AG10803 (cell line): Measurements from ENCODE around the gene ZNF219.

Experiments used
- DNase-seq: peaks from one replicate; pipeline ENCODE4 v3.0.0; 2010; ENCODE audit warnings: low read depth
- H3K4me3 ChIP-seq: 2 replicates; pipeline ENCODE4 v1.5.1; 2011; ENCODE audit warnings: mild to moderate bottlenecking, low read length, control low read depth
- TF ChIP-seq, protein P1 (sequence below): conservative IDR thresholded peaks from 2 replicates; pipeline ENCODE4 v1.5.1; 2011; ENCODE audit warnings: mild to moderate bottlenecking, low read length, control low read depth, inconsistent platforms

ZNF219 gene

DNA sequence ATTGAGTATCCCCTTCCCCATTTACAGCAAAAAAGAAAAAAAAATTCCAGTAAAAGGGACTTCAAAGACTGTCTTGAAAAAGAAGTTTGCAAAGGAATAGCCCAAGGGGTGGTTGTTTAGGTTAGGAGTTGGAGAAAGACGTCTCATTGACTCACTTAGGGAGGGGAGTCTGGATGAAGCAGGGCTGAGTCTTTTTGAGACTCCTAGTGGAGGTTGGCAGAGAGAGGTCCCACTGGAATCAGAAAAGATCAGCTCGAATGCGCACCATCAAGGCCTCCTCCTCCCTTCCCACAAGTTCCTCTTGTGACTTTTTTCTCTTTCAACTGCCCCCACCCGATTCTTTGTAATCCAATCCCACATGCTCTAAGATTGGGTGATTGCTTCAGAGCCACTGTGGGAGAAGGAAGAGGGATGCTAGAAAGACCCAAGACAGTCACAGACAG is 26.4 kb downstream of the ZNF219 start:
- peak overlapping the region; percentile 72 for H3K4me3 ChIP-seq
- TF ChIP-seq, protein P1, sequence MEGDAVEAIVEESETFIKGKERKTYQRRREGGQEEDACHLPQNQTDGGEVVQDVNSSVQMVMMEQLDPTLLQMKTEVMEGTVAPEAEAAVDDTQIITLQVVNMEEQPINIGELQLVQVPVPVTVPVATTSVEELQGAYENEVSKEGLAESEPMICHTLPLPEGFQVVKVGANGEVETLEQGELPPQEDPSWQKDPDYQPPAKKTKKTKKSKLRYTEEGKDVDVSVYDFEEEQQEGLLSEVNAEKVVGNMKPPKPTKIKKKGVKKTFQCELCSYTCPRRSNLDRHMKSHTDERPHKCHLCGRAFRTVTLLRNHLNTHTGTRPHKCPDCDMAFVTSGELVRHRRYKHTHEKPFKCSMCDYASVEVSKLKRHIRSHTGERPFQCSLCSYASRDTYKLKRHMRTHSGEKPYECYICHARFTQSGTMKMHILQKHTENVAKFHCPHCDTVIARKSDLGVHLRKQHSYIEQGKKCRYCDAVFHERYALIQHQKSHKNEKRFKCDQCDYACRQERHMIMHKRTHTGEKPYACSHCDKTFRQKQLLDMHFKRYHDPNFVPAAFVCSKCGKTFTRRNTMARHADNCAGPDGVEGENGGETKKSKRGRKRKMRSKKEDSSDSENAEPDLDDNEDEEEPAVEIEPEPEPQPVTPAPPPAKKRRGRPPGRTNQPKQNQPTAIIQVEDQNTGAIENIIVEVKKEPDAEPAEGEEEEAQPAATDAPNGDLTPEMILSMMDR = peak; percentile 47
- DNase-seq = peak; percentile 86

- peak; percentile 96 for DNase-seq
- TF ChIP-seq, protein P1 = no peak; the same call in 1 of the 2 replicates
- peak overlapping the region; percentile 72 for H3K4me3 ChIP-seq
Observed at GRCh38 chr14:21071225-21072030, 27.0 kb downstream of the ZNF219 start.

DNA sequence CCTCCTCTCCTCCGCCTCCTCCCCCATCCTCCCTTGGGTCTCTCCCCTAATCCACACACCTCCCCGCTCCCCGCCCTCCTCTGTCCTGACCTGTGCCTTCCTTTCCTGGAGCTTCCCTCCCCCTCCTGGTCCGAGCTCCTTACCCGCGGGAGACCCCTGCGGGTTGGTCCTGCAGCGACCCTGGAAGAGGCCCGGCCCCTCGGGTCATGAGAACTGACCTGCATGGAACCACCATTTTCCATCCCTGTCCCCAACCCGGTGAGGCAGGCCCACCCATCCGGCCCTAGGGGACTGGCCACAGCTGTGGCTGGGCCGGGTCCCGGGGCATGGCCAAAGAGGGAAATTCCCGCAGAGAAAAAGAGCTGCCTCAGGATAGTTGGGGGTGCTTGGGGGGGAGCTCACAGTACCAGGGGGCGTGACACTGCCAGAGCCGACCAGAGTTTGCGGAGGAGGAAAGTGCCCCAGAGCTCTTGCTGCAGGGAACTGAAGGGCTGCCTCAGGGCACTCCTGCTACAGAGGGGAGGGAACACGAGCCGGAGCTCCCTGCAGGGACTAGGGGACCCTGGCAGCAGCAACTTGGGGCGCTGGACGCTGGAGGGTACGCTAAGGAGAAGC is 27.7 kb downstream of the ZNF219 start:
- peak overlapping the region; percentile 72 for H3K4me3 ChIP-seq
- DNase-seq = peak; percentile 40
- TF ChIP-seq, protein P1 = no peak

- TF ChIP-seq, protein P1 = no peak
- peak within 1 kb of the TSS; percentile 72 for H3K4me3 ChIP-seq
- peak; percentile 56 for DNase-seq
Observed at GRCh38 chr14:21070083-21070609, 28.3 kb downstream of the ZNF219 start, which contains the start of gene ARHGEF40. ARHGEF40 (plus strand) TSS chr14:21070304; CDS start chr14:21070397, 93 bp downstream.

DNA sequence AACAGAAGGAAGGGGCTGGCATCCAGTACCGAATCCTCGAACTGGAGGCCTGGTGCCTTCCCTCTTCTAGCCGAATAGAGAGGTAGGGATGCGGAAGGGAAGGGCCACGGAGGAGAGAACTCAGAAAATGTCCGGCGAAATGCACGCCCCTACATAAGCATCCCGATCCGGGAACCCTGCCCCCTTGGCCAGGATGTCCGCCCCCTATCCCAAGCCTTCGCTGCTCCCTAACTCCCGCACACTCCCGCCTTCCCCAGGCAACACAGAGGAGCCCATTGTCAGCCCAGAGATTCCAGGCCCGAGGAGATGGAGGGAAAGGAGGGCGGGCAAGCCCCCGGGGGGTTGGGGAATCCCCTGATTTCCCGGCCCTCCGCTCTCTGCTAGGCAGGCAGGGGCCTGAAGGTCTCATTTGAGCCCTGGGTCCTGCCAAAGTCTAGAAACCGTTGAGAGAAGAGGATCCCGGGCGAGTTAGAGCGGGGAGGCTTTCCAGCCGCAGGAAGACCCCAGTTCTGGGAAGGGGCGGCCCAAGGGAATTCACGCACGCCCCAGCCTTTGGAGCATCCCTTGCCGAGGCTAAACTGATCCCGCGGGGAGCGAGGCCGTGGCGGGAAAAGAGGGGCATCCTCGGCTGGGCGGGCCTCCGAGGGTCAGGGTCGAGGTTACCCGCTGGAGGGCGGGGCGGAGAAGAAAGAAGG is 28.9 kb downstream of the ZNF219 start:
- peak; percentile 37 for DNase-seq
- TF ChIP-seq, protein P1 = no peak

DNA sequence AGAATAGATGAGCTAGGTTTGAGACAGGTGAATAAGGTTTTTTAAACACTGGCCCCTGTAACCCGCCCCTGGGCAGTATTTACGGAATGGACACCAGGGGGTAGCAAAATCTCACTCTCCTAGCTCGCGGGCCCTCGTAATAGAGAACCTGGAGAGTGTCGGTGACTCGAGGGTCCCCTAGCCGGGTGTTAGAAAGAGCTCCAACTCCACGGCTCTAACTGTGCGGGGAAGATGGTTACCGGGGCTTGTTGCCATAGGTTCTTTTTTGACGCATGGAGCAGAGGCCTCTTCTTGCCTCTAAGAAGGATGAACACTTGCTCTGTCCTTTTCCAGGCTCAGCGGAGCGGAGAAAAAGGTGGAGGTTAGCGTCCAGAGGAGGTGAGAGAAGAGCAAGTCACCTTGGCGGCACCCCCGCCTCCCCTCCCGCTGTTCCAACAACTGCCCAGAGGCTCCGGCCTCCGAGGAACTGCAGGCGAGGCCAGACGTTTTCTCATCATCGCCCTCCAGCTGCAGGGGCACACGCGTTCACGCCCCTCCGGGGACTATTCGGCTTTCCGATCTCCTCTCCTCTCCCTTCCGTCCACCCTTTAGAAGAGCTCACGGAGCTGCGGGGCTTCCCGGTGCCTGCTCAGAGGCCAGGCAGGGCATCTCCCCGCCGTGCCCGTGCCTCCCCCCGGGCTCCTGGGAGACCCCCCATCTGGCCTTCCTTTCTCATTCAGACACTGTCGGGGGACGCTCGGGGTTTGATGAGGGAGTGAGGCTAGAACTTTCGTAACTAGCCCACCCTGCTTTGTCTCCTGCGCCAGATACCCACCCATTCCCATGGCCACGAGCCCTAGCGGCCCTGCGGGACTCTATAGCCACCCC is 29.7 kb downstream of the ZNF219 start:
- DNase-seq = peak; percentile 48
- TF ChIP-seq, protein P1 = peak; percentile 74
- peak overlapping the region; percentile 72 for H3K4me3 ChIP-seq

More for the DNA sequence above, 28.9 kb downstream of the ZNF219 start:
- H3K4me3 ChIP-seq = peak overlapping the region; percentile 72
